Epithelial cell of esophagus (primary cell): ENCODE results near the gene FOXS1.
A peak's percentile ranks its signal among the peaks of the same experiment; 100 is the strongest.

ENCODE experiments used
- DNase-seq: peaks from one replicate; pipeline ENCODE4 v3.0.0; 2010; ENCODE audit warnings: low read depth
- H3K4me3 ChIP-seq: 2 replicates; pipeline ENCODE4 v1.5.1; 2011; ENCODE audit warnings: mild to moderate bottlenecking, low read length, control low read depth
- TF ChIP-seq, protein P1 (sequence below): IDR thresholded peaks from 2 replicates; pipeline ENCODE4 v1.5.1; 2011; ENCODE audit warnings: low read depth, mild to moderate bottlenecking, low read length, control low read depth, inconsistent platforms; ENCODE audit not compliant: insufficient read depth; ENCODE audit errors: missing control alignments

Gene FOXS1

DNA sequence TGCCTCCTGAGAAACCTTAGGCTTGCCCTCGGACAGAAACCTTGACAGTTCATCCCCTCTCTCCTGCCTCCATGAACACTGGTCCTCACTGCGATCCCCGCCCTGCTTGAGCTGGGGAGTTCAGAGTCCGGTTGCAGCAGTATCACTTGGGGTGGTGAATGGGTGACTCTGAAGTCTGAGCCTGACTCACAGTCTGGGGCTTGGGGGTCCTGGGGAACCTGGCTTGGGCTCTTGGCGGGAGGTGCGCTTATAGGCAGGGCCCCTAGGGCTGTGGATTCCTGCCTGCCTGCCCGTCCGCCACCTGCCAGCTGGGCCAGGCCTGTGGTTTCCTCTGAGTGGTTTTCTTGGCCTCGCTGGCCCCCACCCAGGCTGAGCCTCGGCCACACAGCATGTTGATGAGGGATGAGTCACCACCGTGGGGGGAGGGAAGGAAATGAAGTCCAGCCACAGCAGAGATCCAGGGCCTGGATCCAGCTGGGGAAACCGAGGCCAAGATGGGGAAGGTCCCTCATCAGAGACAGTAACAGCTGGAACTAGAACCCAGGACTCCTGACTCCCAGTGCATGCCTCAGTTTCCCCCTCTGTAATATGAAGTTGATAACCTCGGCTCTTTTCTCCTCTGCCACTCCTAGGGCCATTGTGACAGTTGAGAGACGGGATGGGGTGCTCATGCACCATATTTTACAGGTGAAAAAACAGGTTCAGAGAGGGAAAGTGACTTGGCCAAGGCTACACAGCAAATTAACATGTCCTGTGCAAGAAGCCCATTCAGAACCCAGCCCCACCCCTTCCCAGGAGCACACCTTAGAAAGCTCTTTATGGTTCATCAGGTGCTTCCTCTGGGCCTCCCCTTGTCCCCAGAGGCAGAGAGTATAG is 9.2 kb downstream of the FOXS1 start:
- no peak overlapping the region for H3K4me3 ChIP-seq
- TF ChIP-seq, protein P1, sequence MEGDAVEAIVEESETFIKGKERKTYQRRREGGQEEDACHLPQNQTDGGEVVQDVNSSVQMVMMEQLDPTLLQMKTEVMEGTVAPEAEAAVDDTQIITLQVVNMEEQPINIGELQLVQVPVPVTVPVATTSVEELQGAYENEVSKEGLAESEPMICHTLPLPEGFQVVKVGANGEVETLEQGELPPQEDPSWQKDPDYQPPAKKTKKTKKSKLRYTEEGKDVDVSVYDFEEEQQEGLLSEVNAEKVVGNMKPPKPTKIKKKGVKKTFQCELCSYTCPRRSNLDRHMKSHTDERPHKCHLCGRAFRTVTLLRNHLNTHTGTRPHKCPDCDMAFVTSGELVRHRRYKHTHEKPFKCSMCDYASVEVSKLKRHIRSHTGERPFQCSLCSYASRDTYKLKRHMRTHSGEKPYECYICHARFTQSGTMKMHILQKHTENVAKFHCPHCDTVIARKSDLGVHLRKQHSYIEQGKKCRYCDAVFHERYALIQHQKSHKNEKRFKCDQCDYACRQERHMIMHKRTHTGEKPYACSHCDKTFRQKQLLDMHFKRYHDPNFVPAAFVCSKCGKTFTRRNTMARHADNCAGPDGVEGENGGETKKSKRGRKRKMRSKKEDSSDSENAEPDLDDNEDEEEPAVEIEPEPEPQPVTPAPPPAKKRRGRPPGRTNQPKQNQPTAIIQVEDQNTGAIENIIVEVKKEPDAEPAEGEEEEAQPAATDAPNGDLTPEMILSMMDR: no peak
- DNase-seq: peak; percentile 71

DNA sequence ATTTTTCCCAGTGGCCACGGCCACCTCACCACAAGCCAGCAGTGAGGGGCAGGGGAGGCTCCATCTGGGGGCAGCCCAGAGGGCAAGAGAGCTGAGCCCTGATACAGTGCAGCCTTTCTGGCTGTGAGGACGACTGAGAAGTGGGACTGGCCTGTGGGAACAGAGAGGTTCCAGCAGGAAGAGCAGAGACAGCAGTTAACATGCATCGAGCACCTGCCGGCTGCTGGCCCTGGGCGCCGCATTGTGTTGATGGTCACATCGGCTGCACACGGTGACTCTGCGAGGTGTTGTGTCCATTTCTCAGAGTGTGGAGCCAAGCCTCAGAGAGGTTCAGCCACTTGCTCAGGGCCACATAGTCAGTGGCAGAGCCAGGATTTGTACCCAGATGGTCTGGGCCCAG is 9.8 kb downstream of the FOXS1 start:
- TF ChIP-seq, protein P1: no peak
- no peak overlapping the region for H3K4me3 ChIP-seq
- DNase-seq: no peak

DNA sequence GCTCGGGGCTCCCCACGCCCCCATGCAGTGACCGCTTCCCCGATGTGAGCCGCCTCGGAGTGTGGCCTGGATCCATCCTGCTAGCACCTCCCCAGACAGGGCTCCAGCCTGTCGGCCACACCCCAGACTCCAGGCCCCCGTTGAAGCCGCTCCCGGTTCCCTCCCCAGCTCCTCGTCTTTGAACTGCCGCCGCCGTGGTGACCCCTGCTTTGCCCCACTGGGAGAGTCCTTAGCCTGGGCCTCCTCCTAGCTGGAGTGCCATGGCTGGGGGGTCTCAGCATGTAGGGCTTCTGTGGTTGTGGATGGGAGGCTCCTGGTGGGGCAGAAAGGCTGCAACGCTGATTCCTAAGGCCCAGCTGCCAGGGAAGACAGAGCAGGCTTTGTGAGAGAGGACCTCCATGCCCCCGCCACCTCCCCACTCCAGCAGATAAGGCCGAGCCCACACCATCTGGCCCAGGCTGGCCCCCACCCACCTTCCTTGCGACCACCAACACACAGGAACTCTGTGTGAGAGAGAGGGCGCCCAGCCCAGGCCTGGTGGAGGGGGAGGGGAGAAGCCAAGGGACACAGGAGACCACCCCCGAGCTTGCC is 11.4 kb downstream of the FOXS1 start:
- no peak for DNase-seq
- H3K4me3 ChIP-seq: no peak overlapping the region
- TF ChIP-seq, protein P1: no peak

- TF ChIP-seq, protein P1: peak; percentile 68
- DNase-seq: peak; percentile 37
- no peak overlapping the region for H3K4me3 ChIP-seq
Measured at GRCh38 chr20:31833130-31833930, 12.1 kb downstream of the FOXS1 start.

GRCh38 chr20:31831771-31832306 is 13.6 kb downstream of the FOXS1 start:
- TF ChIP-seq, protein P1: no peak
- H3K4me3 ChIP-seq: no peak overlapping the region

GRCh38 chr20:31831211-31831610 is 14.2 kb downstream of the FOXS1 start:
- TF ChIP-seq, protein P1: no peak
- DNase-seq: no peak
- H3K4me3 ChIP-seq: no peak overlapping the region

More at GRCh38 chr20:31831771-31832306, 13.6 kb downstream of the FOXS1 start:
- no peak for DNase-seq
